Stomach smooth muscle (tissue), 2 donors: ENCODE measurements around the gene UROC1.

Experiments used
- H3K27ac ChIP-seq: one replicate; pipeline ENCODE4 v1.7.0; 2013; ENCODE audit warnings: mild to moderate bottlenecking, low read length, inconsistent platforms
- H3K27me3 ChIP-seq, 2 donors: one replicate each; pipeline ENCODE4 v1.7.0; 2013; ENCODE audit warnings: low read length in 2 of 2; ENCODE audit not compliant: insufficient read depth in 2 of 2, control insufficient read depth in 1 of 2
- H3K36me3 ChIP-seq, 2 donors: one replicate each; pipeline ENCODE4 v1.7.0; 2013; ENCODE audit warnings: low read length in 2 of 2; ENCODE audit not compliant: control insufficient read depth in 2 of 2, insufficient read depth in 2 of 2
- H3K4me1 ChIP-seq: one replicate; pipeline ENCODE4 v1.7.0; 2013; ENCODE audit warnings: low read length; ENCODE audit not compliant: control insufficient read depth, insufficient read depth
- H3K4me3 ChIP-seq, 2 donors: one replicate each; pipeline ENCODE4 v1.7.0; 2013; ENCODE audit warnings: low read length in 2 of 2
- H3K9ac ChIP-seq, 2 donors: one replicate each; pipeline ENCODE4 v1.7.0; 2013; ENCODE audit warnings: low read length in 2 of 2, mild to moderate bottlenecking in 1 of 2
- H3K9me3 ChIP-seq, 2 donors: one replicate each; pipeline ENCODE4 v1.7.0; 2013; ENCODE audit warnings: low read length in 2 of 2; ENCODE audit not compliant: control insufficient read depth in 2 of 2
- donor health status: healthy.
- donor health status: Pancreatic carcinoma.

Gene UROC1

DNA sequence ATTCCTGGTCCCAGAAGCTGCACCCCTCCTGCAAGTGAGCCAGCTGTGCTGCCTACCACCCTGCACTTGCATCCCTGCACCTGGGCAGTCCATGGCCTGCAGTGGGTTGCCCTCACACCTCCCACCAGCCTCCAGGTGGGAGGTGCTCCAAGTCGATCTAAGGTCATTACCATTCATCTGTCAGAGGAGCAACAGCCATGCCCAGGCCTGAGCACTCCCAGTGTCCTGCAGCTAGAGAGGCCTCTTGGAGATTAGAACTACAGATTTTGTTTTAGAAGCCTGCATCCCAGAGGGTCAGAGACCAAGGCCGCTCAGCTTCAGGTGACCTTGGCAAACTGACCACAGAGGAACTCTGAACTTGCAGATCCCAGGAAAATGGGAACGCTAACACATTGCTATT lies 32.9 kb downstream of the UROC1 start:
- H3K9ac ChIP-seq, result no peak overlapping the region
- no peaks in the 10 kb centered on the region for H3K36me3 ChIP-seq
- H3K27ac ChIP-seq, result no peak overlapping the region
- no peaks in the 10 kb centered on the region for H3K4me1 ChIP-seq
- no peaks in the 10 kb centered on the region for H3K9me3 ChIP-seq
- no peaks in the 10 kb centered on the region for H3K27me3 ChIP-seq
- H3K4me3 ChIP-seq, result no peak overlapping the region

DNA sequence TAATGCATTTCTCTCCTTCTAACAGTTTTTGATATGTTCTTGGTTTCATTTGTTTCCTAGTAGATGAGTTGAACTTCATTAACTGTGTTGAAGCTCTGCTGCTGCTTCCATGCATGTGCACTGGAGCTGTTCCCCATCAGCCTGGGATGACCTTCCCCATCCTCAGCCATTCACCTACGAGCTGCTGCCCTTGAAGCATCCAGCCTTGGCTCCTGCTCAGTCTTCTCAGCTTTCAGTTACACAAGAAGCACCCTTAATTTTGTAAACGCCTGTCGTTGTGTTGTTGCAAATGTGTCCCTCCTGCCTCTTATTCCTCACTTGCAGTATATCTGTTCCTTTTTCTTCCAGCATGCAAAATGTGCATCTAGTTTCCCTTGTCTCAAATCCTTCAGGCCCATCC lies 33.4 kb downstream of the UROC1 start:
- H3K36me3 ChIP-seq, result no peaks in the 10 kb centered on the region
- no peaks in the 10 kb centered on the region for H3K9me3 ChIP-seq
- H3K9ac ChIP-seq, result no peak overlapping the region
- no peak overlapping the region for H3K4me3 ChIP-seq
- H3K4me1 ChIP-seq, result no peaks in the 10 kb centered on the region
- H3K27ac ChIP-seq, result no peak overlapping the region
- no peaks in the 10 kb centered on the region for H3K27me3 ChIP-seq

DNA sequence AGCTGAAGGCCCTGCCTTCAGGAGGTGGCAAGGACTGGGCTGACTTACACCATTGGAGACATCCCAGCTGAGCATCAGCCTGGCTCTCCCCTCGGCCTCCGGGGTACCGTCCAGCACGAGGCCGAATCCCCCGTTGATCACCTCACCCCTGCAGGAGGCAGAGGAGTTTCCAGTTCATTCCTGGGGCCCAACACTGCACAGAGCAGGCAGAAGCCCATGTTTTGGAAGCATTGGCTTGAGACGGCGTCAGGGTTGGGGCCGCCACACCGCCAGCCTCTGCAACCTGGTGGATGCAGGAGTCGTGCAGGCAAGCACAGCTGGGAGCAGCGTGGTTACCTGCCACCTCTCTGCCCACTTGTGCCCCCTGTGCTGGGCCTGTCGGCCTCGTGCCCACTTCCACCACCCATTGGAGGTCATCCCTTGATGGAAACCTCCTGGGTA lies 34.2 kb downstream of the UROC1 start:
- Histone ChIP-seq H3K27ac (no peak overlapping the region), H3K4me3 (no peak overlapping the region)

DNA sequence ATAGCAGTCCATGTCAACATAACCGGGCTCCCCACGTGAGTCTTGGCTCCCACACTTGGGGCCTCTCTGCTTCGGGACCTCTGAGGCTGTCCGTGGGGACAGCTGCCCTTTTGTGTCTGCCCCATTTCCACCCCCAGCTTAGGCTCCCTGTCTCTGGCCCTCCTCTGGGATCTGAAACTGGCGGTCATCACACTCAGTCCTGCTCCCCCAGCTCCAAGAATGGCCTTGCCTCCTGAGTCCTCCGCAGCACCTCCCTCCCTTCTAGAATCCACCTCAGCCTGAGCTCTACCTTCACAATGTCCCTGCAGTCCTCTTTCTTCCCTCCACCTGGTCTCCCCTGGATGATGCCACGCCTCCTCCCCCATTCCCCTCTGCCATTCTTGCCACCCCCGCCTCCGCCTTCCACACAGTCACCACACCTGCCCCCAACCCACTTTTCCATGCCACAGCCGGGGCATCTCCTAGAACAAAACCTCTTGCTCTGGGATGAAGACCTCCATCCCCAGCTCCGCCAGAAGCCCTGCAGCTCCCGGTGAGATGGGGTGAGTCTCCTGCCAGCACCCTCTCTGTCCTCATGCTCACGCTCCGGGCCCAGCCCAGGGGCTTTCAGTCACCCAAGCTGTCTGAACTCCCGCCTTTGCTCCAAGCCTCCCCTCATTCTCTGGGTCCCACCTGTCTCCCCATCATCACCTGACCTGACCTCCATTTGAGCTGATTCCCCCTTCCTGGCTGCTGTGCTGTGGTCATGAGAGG lies 34.9 kb downstream of the UROC1 start:
- no peaks in the 10 kb centered on the region for H3K36me3 ChIP-seq
- H3K27me3 ChIP-seq, result no peaks in the 10 kb centered on the region
- H3K4me1 ChIP-seq, result no peaks in the 10 kb centered on the region
- no peaks in the 10 kb centered on the region for H3K9me3 ChIP-seq
- H3K9ac ChIP-seq, result no peak overlapping the region
- no peak overlapping the region for H3K4me3 ChIP-seq
- no peak overlapping the region for H3K27ac ChIP-seq

More for the DNA sequence above, 34.2 kb downstream of the UROC1 start:
- H3K9me3 ChIP-seq, result no peaks in the 10 kb centered on the region
- no peaks in the 10 kb centered on the region for H3K27me3 ChIP-seq
- no peaks in the 10 kb centered on the region for H3K36me3 ChIP-seq
- no peaks in the 10 kb centered on the region for H3K4me1 ChIP-seq
- H3K9ac ChIP-seq, result no peak overlapping the region

DNA sequence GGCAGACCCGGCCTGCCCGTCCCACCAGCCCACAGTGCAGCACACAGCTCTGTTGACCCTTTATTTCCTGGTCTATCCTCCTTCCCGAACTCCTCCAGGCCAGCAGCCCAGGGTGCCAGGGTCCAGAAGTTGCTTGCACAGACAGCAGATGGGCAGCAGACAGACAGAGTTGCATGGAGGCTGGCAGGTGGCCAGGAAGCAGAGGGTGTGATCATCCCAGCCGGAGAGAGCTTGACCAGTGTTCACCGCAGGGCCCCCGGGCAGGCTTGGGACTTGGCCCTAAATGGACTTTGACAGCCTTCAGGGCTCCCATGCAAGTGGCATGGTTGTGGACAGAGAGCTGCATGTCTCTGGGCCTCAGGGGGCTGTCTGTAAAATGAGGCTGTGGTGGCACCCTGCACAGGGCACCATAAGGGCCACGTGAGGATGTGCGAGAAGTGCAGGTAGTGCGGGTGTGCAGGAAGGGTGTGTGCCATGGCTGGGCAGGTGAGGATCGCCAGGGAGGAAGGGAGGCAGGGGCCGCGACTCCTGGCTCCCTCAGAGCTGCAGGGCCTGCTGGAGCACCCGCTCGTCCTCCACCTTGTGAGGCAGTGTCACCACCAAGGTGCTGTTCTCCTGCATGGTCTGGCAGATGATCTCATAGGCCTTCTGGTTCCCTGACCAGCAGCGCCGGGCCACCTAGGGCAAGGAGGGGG lies 35.6 kb downstream of the UROC1 start:
- Histone ChIP-seq H3K9me3 (no peaks in the 10 kb centered on the region), H3K4me3 (no peak overlapping the region), H3K9ac (no peak overlapping the region), H3K27me3 (no peaks in the 10 kb centered on the region), H3K27ac (no peak overlapping the region), H3K36me3 (no peaks in the 10 kb centered on the region), H3K4me1 (no peaks in the 10 kb centered on the region)

DNA sequence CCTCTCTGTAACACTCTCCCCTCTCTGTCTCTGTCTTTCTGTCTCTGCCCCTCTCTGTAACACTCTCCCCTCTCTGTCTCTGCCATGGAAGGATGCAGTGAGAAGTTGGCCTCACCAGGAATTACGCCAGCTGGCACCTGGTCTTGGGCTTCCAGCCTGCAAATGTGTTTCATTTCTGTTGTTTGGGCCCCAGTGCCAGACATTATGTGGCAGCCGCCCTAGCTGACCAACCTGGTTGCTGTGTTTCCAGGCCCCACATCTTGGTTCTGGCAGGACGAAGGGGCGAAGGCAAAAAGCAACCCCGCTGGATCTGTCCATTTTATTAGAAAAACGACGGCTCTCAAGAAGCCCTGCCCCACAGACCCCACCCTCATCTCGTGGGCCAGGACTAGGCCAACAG lies 36.7 kb downstream of the UROC1 start:
- H3K36me3 ChIP-seq, result no peaks in the 10 kb centered on the region
- no peaks in the 10 kb centered on the region for H3K27me3 ChIP-seq
- no peak overlapping the region for H3K9ac ChIP-seq
- H3K27ac ChIP-seq, result no peak overlapping the region
- peaks cover 5% of the 10 kb centered on the region for H3K4me1 ChIP-seq
- H3K9me3 ChIP-seq, result no peaks in the 10 kb centered on the region
- no peak overlapping the region for H3K4me3 ChIP-seq

DNA sequence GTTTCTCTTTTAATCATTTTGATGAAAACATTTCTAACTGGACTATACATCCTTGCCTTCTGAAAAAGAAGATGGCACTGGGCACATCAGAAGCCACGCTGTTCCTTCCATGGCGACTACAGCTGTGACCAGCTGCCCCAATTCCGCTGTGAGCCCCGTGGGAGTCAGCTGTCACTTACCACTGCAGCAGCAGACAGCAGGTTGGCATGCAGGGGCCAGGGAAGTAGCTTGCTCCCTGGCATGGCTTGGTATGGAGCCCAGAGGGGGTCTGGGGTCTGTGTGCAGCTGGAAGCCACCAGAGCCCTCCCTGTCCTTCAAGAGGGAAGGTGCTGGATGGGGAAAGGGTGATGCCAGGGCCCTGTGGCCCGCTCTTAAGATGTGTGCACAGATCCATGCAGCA lies 37.4 kb downstream of the UROC1 start:
- Histone ChIP-seq H3K4me3 (no peak overlapping the region), H3K9ac (no peak overlapping the region), H3K9me3 (no peaks in the 10 kb centered on the region), H3K27ac (no peak overlapping the region), H3K27me3 (no peaks in the 10 kb centered on the region), H3K4me1 (peaks cover 5% of the 10 kb centered on the region), H3K36me3 (no peaks in the 10 kb centered on the region)

DNA sequence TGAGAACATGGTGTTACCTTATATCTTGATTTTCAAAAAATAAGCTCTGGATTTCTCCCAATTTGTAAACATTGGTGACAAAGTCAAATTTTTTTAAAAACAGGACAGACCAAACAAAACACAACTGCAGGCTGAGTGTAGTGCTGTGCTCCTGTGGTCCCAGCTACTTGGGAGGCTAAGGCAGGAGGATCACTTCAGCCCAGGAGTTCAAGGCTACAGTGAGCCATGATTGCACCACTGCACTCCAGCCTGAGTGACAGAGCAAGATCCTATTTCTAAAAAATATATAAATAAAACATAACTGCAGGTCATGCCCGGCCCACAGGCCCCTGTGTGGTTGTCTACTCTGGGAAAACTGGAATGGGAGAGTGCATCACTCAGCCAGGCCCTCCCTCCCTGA lies 37.9 kb downstream of the UROC1 start:
- no peaks in the 10 kb centered on the region for H3K27me3 ChIP-seq
- H3K36me3 ChIP-seq, result no peaks in the 10 kb centered on the region
- no peak overlapping the region for H3K9ac ChIP-seq
- H3K27ac ChIP-seq, result no peak overlapping the region
- no peaks in the 10 kb centered on the region for H3K9me3 ChIP-seq
- H3K4me1 ChIP-seq, result peaks cover 10% of the 10 kb centered on the region
- H3K4me3 ChIP-seq, result no peak overlapping the region

DNA sequence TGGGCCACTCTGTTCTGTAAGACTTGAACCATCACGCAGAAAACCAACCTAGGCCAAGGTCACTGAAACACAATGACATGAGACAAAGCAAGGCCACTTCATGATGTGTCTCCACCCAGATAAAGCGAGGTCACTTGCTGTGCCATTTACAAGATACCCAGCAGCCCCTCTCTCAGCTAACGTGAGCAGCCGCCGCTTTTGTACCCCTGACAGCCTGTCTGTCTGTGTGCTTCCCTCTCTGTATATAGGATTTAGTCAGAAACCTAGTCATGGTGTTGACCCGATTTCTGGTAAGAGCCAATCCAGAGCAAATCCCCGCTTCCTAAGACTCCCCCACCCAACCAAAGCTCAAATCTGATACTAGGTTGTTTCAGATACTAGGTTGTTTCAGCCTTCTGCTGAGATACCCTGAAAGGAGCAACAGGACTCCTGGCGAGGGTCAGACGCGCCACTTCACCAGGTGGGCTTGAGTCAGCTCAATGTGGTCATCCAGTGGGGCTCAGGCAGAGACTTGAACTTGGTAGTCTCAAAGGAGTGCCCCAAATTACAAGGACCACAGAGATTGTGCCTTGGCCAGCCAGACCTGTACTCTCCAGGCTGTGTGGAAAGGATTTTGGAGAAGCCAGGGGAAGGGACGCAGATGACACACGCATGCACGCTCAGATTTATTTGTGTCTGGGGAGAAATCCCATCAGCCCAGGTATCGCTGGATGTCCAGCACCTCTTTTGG lies 38.8 kb downstream of the UROC1 start:
- Histone ChIP-seq H3K4me1 (peaks cover 18% of the 10 kb centered on the region), H3K4me3 (no peak overlapping the region), H3K9ac (no peak overlapping the region), H3K36me3 (no peaks in the 10 kb centered on the region), H3K27me3 (no peaks in the 10 kb centered on the region), H3K9me3 (no peaks in the 10 kb centered on the region), H3K27ac (no peak overlapping the region)

DNA sequence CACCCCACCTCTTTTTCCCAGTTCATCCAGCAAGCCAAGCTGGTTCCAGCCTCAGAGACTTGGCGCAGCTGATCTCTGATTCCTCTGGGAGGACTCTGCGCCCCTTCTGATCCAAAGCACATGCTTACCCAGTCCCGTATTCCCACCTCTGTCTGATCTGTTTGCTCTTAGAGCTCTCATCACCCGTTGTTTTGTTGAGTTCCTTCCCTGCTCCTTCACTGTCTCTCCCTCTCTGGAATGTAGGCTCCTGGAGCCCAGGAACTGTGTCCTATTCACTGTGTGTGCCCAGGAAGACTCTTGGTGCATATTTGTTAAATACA lies 40.6 kb downstream of the UROC1 start:
- Histone ChIP-seq H3K27me3 (no peaks in the 10 kb centered on the region), H3K36me3 (no peaks in the 10 kb centered on the region), H3K27ac (no peak overlapping the region), H3K9me3 (no peaks in the 10 kb centered on the region), H3K4me3 (no peak overlapping the region), H3K9ac (no peak overlapping the region), H3K4me1 (peaks cover 35% of the 10 kb centered on the region)
